NCI-H2196 treated with DMSO at 0.1 percent for 48 hours (cell line): ENCODE measurements around the gene RHOF.

ENCODE experiments used
- DNase-seq: peaks from one replicate; lab custom pipeline; 2025; ENCODE audit not compliant: unreplicated experiment; lab: John Stamatoyannopoulos, UW

Gene RHOF

GRCh38 chr12:121793440-121793837 is at the start of gene RHOF:
RHOF (minus strand) TSS chr12:121793688; CDS start chr12:121793633, 55 bp downstream.
- DNase-seq, result no peak

- no peak for DNase-seq
Measured at GRCh38 chr12:121839993-121840761, 46.7 kb upstream of the RHOF start.

- peak; percentile 93 for DNase-seq
Measured at GRCh38 chr12:121839106-121839992, 45.9 kb upstream of the RHOF start.

- DNase-seq, result no peak
Measured at GRCh38 chr12:121838126-121838525, 44.6 kb upstream of the RHOF start.

- no peak for DNase-seq
Measured at GRCh38 chr12:121837680-121838079, 44.2 kb upstream of the RHOF start.

- DNase-seq, result no peak
Measured at GRCh38 chr12:121831571-121832245, 38.2 kb upstream of the RHOF start.

- no peak for DNase-seq
Measured at GRCh38 chr12:121830588-121831265, 37.2 kb upstream of the RHOF start.

- DNase-seq, result no peak
Measured at GRCh38 chr12:121830134-121830533, 36.6 kb upstream of the RHOF start.

- no peak for DNase-seq
Measured at GRCh38 chr12:121829250-121829918, 35.9 kb upstream of the RHOF start.

- DNase-seq, result no peak
Measured at GRCh38 chr12:121828826-121829225, 35.3 kb upstream of the RHOF start.

GRCh38 chr12:121828306-121828705 is 34.8 kb upstream of the RHOF start:
- DNase-seq, result no peak

GRCh38 chr12:121827351-121828099 is 34.0 kb upstream of the RHOF start:
- no peak for DNase-seq

GRCh38 chr12:121826318-121827150 is 33.0 kb upstream of the RHOF start:
- DNase-seq, result no peak

GRCh38 chr12:121825041-121825523 is 31.6 kb upstream of the RHOF start:
- no peak for DNase-seq

GRCh38 chr12:121823727-121824115 is 30.2 kb upstream of the RHOF start:
- no peak for DNase-seq

- DNase-seq, result no peak
Measured at GRCh38 chr12:121823101-121823726, 29.7 kb upstream of the RHOF start.

GRCh38 chr12:121822393-121823100 is 29.1 kb upstream of the RHOF start:
- DNase-seq, result no peak

- DNase-seq, result no peak
Measured at GRCh38 chr12:121820056-121820455, 26.6 kb upstream of the RHOF start.
